HEK293 (cell line): ENCODE results near the gene CCNJL.
A peak's percentile ranks its signal among the peaks of the same experiment; 100 is the strongest.

Experiments
- CTCF ChIA-PET: fragments of 350-600 bp; formaldehyde crosslinking; extraction: SDS; loops from one replicate; lab custom pipeline; 2021; ENCODE audit warnings: antibody characterized with exemption; lab: Yijun Ruan, JAX
- POLR2A ChIA-PET: fragments of 300-600 bp; formaldehyde crosslinking; extraction: SDS; loops from one replicate; lab custom pipeline; 2020; ENCODE audit warnings: antibody characterized with exemption, inconsistent platforms; lab: Yijun Ruan, JAX
- H3K27ac ChIP-seq: fragments of 200-500 bp; sonication (Bioruptor generic); 2 replicates; pipeline ENCODE4 v1.5.1; 2014; ENCODE audit warnings: low read depth, low read length, control low read depth, inconsistent platforms; ENCODE audit errors: extremely low read depth
- H3K36me3 ChIP-seq, 2 experiments: fragments of 200-500 bp in 1 of 2; sonication (Bioruptor generic) in 1 of 2; 1 replicate in 1 of 2; 2 replicates in 1 of 2; pipeline ENCODE4 v1.5.1; 2014 to 2017; ENCODE audit warnings: inconsistent platforms in 2 of 2, low read length in 2 of 2; ENCODE audit not compliant: control insufficient read depth in 2 of 2, insufficient read depth in 1 of 2
- H3K4me1 ChIP-seq: fragments of 200-500 bp; sonication (Bioruptor generic); 2 replicates; pipeline ENCODE4 v1.5.1; 2014; ENCODE audit warnings: mild to moderate bottlenecking, low read length, inconsistent platforms; ENCODE audit not compliant: control insufficient read depth, insufficient read depth
- H3K4me3 ChIP-seq: 2 replicates; pipeline ENCODE4 v1.5.1; 2011; ENCODE audit warnings: low read depth, mild to moderate bottlenecking, control low read depth, low read length, moderate library complexity
- H3K9me3 ChIP-seq: fragments of 200-500 bp; sonication (Bioruptor generic); 2 replicates; pipeline ENCODE4 v1.5.1; 2014; ENCODE audit warnings: low read depth, low read length, inconsistent platforms; ENCODE audit not compliant: control insufficient read depth, insufficient read depth
- BCL11A ChIP-seq: fragments of 450-650 bp; formaldehyde crosslinking; IDR thresholded peaks from 2 replicates; pipeline ENCODE4 v1.5.1; 2016; ENCODE audit warnings: low read depth, missing biosample characterization, missing genetic modification characterization
- EGR2 ChIP-seq: fragments of 450-650 bp; formaldehyde crosslinking; IDR thresholded peaks from 2 replicates; pipeline ENCODE4 v1.5.1; 2016; ENCODE audit warnings: low read depth, missing biosample characterization, missing genetic modification characterization
- HOXA7 ChIP-seq: sonication (generic); formaldehyde crosslinking; IDR thresholded peaks from 2 replicates; pipeline ENCODE4 v1.8.1; 2022; ENCODE audit warnings: missing genetic modification reagents, borderline replicate concordance
- TCF7L2 ChIP-seq: IDR thresholded peaks from 2 replicates; pipeline ENCODE4 v1.6.1; 2011; ENCODE audit warnings: low read depth, mild to moderate bottlenecking, inconsistent platforms, low read length, moderate library complexity, borderline replicate concordance
- ZBTB44 ChIP-seq: fragments of 450-650 bp; IDR thresholded peaks from 2 replicates; pipeline ENCODE4 v1.5.1; 2018; ENCODE audit warnings: missing biosample characterization, mild to moderate bottlenecking, missing genetic modification characterization
- ZNF133 ChIP-seq: fragments of 450-650 bp; formaldehyde crosslinking; IDR thresholded peaks from 2 replicates; pipeline ENCODE4 v1.5.1; 2016; ENCODE audit warnings: missing biosample characterization, missing genetic modification characterization
- ZNF146 ChIP-seq: fragments of 450-650 bp; formaldehyde crosslinking; IDR thresholded peaks from 2 replicates; pipeline ENCODE4 v1.5.1; 2016; ENCODE audit warnings: missing biosample characterization, missing genetic modification characterization
- ZNF221 ChIP-seq: fragments of 450-650 bp; formaldehyde crosslinking; IDR thresholded peaks from 2 replicates; pipeline ENCODE4 v1.5.1; 2017; ENCODE audit warnings: missing biosample characterization, missing genetic modification characterization, borderline replicate concordance
- ZNF335 ChIP-seq: fragments of 450-650 bp; formaldehyde crosslinking; conservative IDR thresholded peaks from 2 replicates; pipeline ENCODE4 v1.5.1; 2016; ENCODE audit warnings: missing biosample characterization, missing genetic modification characterization
- ZNF366 ChIP-seq: fragments of 450-650 bp; formaldehyde crosslinking; conservative IDR thresholded peaks from 2 replicates; pipeline ENCODE4 v1.5.1; 2016; ENCODE audit warnings: missing biosample characterization, missing genetic modification characterization
- ZNF449 ChIP-seq: fragments of 450-650 bp; formaldehyde crosslinking; IDR thresholded peaks from 2 replicates; pipeline ENCODE4 v1.5.1; 2017; ENCODE audit warnings: missing biosample characterization, mild to moderate bottlenecking, missing genetic modification characterization, moderate library complexity
- ZNF518A ChIP-seq: fragments of 450-650 bp; formaldehyde crosslinking; conservative IDR thresholded peaks from 2 replicates; pipeline ENCODE4 v1.5.1; 2016; ENCODE audit warnings: low read depth, missing biosample characterization, missing genetic modification characterization
- ZNF521 ChIP-seq: fragments of 450-650 bp; formaldehyde crosslinking; IDR thresholded peaks from 2 replicates; pipeline ENCODE4 v1.5.1; 2017; ENCODE audit warnings: missing biosample characterization, mild to moderate bottlenecking, missing genetic modification characterization
- ZNF548 ChIP-seq: fragments of 450-650 bp; formaldehyde crosslinking; IDR thresholded peaks from 2 replicates; pipeline ENCODE4 v1.5.1; 2016; ENCODE audit warnings: missing biosample characterization, missing genetic modification characterization
- ZNF610 ChIP-seq: fragments of 450-650 bp; formaldehyde crosslinking; IDR thresholded peaks from 2 replicates; pipeline ENCODE4 v1.5.1; 2016; ENCODE audit warnings: missing biosample characterization, missing genetic modification characterization, borderline replicate concordance
- ZNF624 ChIP-seq: fragments of 450-650 bp; formaldehyde crosslinking; IDR thresholded peaks from 2 replicates; pipeline ENCODE4 v1.5.1; 2017; ENCODE audit warnings: missing biosample characterization, missing genetic modification characterization
- ZNF701 ChIP-seq: fragments of 450-650 bp; formaldehyde crosslinking; IDR thresholded peaks from 2 replicates; pipeline ENCODE4 v1.5.1; 2016; ENCODE audit warnings: missing biosample characterization, missing genetic modification characterization

Gene CCNJL

GRCh38 chr5:160286947-160287346, 25.4 kb downstream of the CCNJL start:
- Histone ChIP-seq H3K27ac (no peak overlapping the region), H3K4me1 (no peaks in the 10 kb centered on the region), H3K9me3 (no peaks in the 10 kb centered on the region), H3K36me3 (no peaks in the 10 kb centered on the region), H3K4me3 (no peak overlapping the region)
- POLR2A ChIA-PET: no interaction called here
- TF ChIP-seq ZNF548: no peak
- no peak for TF ChIP-seq EGR2 (tag by site-specific recombination)
- no peak for TF ChIP-seq ZNF610 (tag by site-specific recombination)
- TF ChIP-seq BCL11A (tag by site-specific recombination): no peak
- TF ChIP-seq TCF7L2: no peak
- no peak for TF ChIP-seq ZNF624
- TF ChIP-seq ZNF335 (tag by site-specific recombination): no peak
- TF ChIP-seq ZNF133: no peak
- no peak for TF ChIP-seq ZNF146 (tag by site-specific recombination)
- TF ChIP-seq ZNF518A (tag by site-specific recombination): no peak
- TF ChIP-seq HOXA7 (CRISPR knock-in tag): no peak
- TF ChIP-seq ZNF366: no peak
- no peak for TF ChIP-seq ZBTB44 (tag by site-specific recombination)
- TF ChIP-seq ZNF701 (tag by site-specific recombination): no peak
- CTCF ChIA-PET: no interaction called here

GRCh38 chr5:160285316-160285715, 27.0 kb downstream of the CCNJL start:
- no peak overlapping the region for H3K4me3 ChIP-seq

More at GRCh38 chr5:160285316-160285715, 27.0 kb downstream of the CCNJL start:
- no peaks in the 10 kb centered on the region for H3K4me1 ChIP-seq
- ChIA-PET CTCF (interaction anchor here (1.3 kb wide), 1 partner anchor 264 kb away, joined by 5 read pairs; no protein-coding TSS in a partner anchor), POLR2A (no interaction called here)
- no peak overlapping the region for H3K27ac ChIP-seq
- H3K9me3 ChIP-seq: no peaks in the 10 kb centered on the region
- TF ChIP-seq ZNF221: no peak
- 0 out of 2 replicates have a peak, but pooled peaks have one; percentile 16 for TF ChIP-seq ZNF449 (tag by site-specific recombination)
- no peak for TF ChIP-seq ZNF521 (tag by site-specific recombination)
- H3K36me3 ChIP-seq: no peaks in the 10 kb centered on the region
